Neural progenitor cell (in vitro differentiated cells): Measurements from ENCODE around the gene E2F1.

ENCODE experiments used
- EZH2 ChIP-seq: fragments of 200-600 bp; sonication (generic); IDR thresholded peaks from 2 replicates; pipeline ENCODE4 v1.6.1; 2017; ENCODE audit warnings: antibody characterized with exemption, mild to moderate bottlenecking, moderate library complexity
- TF ChIP-seq, protein P1 (sequence below): fragments of 200-600 bp; sonication (generic); IDR thresholded peaks from 2 replicates; pipeline ENCODE4 v1.5.1; 2017; ENCODE audit warnings: antibody characterized with exemption, mild to moderate bottlenecking

DNA sequence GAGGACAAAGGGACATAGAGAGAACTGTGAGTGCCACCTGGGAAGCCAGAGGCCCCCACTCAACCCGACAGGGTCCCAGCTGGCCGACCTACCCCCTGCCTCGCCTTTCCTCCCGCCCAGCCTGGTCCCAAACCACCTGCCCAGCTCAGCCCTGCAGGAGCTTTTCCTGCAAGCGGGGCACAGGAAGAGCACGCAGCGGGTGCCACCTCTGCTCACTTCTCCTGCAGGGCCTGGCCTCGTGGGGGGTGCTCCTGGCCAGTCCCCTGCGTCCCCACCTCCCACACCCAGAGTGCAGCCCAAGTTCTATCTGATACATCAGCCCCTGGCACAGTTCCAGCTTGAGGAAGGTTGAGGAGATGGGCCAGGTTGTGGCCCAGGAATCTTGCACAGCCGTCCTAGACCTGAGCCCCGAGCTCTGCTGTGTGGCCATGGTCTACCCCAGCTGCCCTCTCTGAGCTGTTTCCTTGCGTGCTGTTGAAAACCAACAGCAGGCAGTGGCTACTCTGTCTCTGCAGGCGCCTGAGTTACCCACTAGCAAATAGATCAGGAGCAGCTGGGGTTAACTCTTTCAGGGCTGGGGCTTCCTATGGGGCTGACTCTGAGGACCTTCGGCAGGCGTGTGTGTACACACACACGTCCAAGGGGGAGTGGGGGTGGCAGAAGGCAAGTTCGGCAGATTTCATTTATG is 13.6 kb downstream of the E2F1 start:
- TF ChIP-seq, protein P1, sequence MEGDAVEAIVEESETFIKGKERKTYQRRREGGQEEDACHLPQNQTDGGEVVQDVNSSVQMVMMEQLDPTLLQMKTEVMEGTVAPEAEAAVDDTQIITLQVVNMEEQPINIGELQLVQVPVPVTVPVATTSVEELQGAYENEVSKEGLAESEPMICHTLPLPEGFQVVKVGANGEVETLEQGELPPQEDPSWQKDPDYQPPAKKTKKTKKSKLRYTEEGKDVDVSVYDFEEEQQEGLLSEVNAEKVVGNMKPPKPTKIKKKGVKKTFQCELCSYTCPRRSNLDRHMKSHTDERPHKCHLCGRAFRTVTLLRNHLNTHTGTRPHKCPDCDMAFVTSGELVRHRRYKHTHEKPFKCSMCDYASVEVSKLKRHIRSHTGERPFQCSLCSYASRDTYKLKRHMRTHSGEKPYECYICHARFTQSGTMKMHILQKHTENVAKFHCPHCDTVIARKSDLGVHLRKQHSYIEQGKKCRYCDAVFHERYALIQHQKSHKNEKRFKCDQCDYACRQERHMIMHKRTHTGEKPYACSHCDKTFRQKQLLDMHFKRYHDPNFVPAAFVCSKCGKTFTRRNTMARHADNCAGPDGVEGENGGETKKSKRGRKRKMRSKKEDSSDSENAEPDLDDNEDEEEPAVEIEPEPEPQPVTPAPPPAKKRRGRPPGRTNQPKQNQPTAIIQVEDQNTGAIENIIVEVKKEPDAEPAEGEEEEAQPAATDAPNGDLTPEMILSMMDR = no peak
- TF ChIP-seq EZH2 = no peak
